Stomach (tissue), 9 donors: ENCODE data around the gene PTGES. TPM values are rescaled to one million over a fixed set of nuclear protein-coding genes. Genes with fewer than 3 reads are reported as not detected.

Source experiments
- DNase-seq, 2 donors: peaks; one replicate each; pipeline versions ENCODE4 v3.0.0 to v3.0.0-alpha.2; 2013 to 2019
- H3K27ac ChIP-seq, 5 donors: fragments of 200-600 bp in 4 of 5; sonication (generic) in 4 of 5; one replicate each; pipeline ENCODE4 v1.5.1; 2013 to 2019; ENCODE audit warnings: mild to moderate bottlenecking in 1 of 5, moderate library complexity in 1 of 5
- H3K27me3 ChIP-seq, 3 donors: fragments of 200-600 bp; sonication (generic); one replicate each; pipeline ENCODE4 v1.5.1; 2017 to 2019; ENCODE audit warnings: mixed run types in 1 of 3
- H3K36me3 ChIP-seq, 4 donors: fragments of 200-600 bp; sonication (generic); 1 replicate in 3 of 4; 2 replicates in 1 of 4; pipeline ENCODE4 v1.5.1; 2016 to 2019
- H3K4me1 ChIP-seq, 4 donors: fragments of 200-600 bp; sonication (generic); one replicate each; pipeline ENCODE4 v1.5.1; 2016 to 2019
- H3K4me3 ChIP-seq, 4 donors: fragments of 200-600 bp; sonication (generic) in 3 of 4; one replicate each; pipeline ENCODE4 v1.5.1; 2016 to 2019; ENCODE audit warnings: mild to moderate bottlenecking in 1 of 4
- H3K9me3 ChIP-seq, 4 donors: fragments of 200-600 bp; sonication (generic); one replicate each; pipeline ENCODE4 v1.5.1; 2016 to 2019
- CTCF ChIP-seq, 7 experiments: fragments of 450-650 bp in 4 of 7; fragments of 200-600 bp in 3 of 7; sonication (generic) in 3 of 7; IDR thresholded peaks; one replicate each; pipeline ENCODE4 v1.5.1; 2016 to 2019; ENCODE audit warnings: antibody characterized with exemption in 7 of 7, control low read depth in 2 of 7, mild to moderate bottlenecking in 1 of 7
- EP300 ChIP-seq: sonication (generic); formaldehyde crosslinking; IDR thresholded peaks from one replicate; pipeline ENCODE4 v1.6.1; 2017; ENCODE audit warnings: antibody characterized with exemption
- POLR2A ChIP-seq, 4 donors: fragments of 450-650 bp; IDR thresholded peaks; one replicate each; pipeline ENCODE4 v1.6.1; 2016; ENCODE audit warnings: antibody characterized with exemption in 4 of 4, control low read depth in 2 of 4, mild to moderate bottlenecking in 1 of 4, moderate library complexity in 1 of 4
- POLR2AphosphoS5 ChIP-seq, 3 donors: sonication (generic); formaldehyde crosslinking; IDR thresholded peaks; one replicate each; pipeline ENCODE4 v1.6.1; 2016; ENCODE audit warnings: antibody characterized with exemption in 3 of 3
- WGBS, 5 donors: extraction: QIAGEN DNeasy Blood & Tissue Kit in 3 of 5; methylation state at CpG; one replicate each; pipeline versions ENCODE4 v1.1.5 to v1.1.7; 2013 to 2018; 5-methylcytosine and 5-hydroxymethylcytosine counted together
- intact Hi-C: fragments of 100-400 bp; cut with DNase I; formaldehyde crosslinking; loops from one replicate; pipeline ENCODE4 v1.15.1; 2023; ENCODE audit warnings: low total_unique reads
- polyA plus RNA-seq, 3 donors: library from polyadenylated mRNA; stranded (reverse); fragments of 200-250 nt; gene quantifications; one replicate each; pipeline ENCODE4 v1.2.3, GENCODE V29; 2013
- total RNA-seq, 5 donors: library from RNA; depleted of rRNA; stranded (reverse); fragments of >200 nt; gene quantifications; one replicate each; pipeline versions ENCODE4 v1.1.0 to v1.2.3, GENCODE V29; 2014 to 2016
- donor health status: healthy with polysubstance abuse.
- donor health status: Bipolar disorder and iron deficiency.
- donor health status: healthy.

Gene PTGES
- total and polyA plus RNA-seq, 8 donors = 0.58 to 15.3 (median 3.6) TPM; not detected in 1

GRCh38 chr9:129719135-129719534 lies 33.7 kb downstream of the PTGES start:
- intact Hi-C loops = no loop called here
- Histone ChIP-seq H3K9me3 (no peaks in the 10 kb centered on the region), H3K27me3 (peaks cover 0 to 28% (median 0%) of the 10 kb centered on the region in 3 donors), H3K4me1 (peaks cover 0 to 6% (median 0%) of the 10 kb centered on the region in 4 donors), H3K36me3 (no peaks in the 10 kb centered on the region), H3K4me3 (no peak overlapping the region), H3K27ac (no peak overlapping the region)
- no peak for TF ChIP-seq POLR2AphosphoS5 (IDR thresholded peaks at IDR 0.05)
- no peak for TF ChIP-seq EP300
- no peak for TF ChIP-seq POLR2A (IDR thresholded peaks at IDR 0.05)
- no peak for TF ChIP-seq CTCF (IDR thresholded peaks at IDR 0.05)
- DNase-seq = no peak
- 58 to 81% (median 67%) methylated on average over 28 to 38 of the region's 38 CpGs for WGBS, 5 donors

GRCh38 chr9:129718647-129719046 lies 34.2 kb downstream of the PTGES start:
- DNase-seq = no peak
- no peak for TF ChIP-seq CTCF (IDR thresholded peaks at IDR 0.05)
- TF ChIP-seq POLR2A (IDR thresholded peaks at IDR 0.05) = no peak
- TF ChIP-seq POLR2AphosphoS5 (IDR thresholded peaks at IDR 0.05) = no peak
- TF ChIP-seq EP300 = no peak
- peaks cover 0 to 26% (median 0%) of the 10 kb centered on the region in 3 donors for H3K27me3 ChIP-seq
- no peaks in the 10 kb centered on the region for H3K9me3 ChIP-seq
- intact Hi-C loops = no loop called here
- no peaks in the 10 kb centered on the region for H3K36me3 ChIP-seq
- H3K4me3 ChIP-seq = no peak overlapping the region
- H3K4me1 ChIP-seq = peaks cover 0 to 6% (median 0%) of the 10 kb centered on the region in 4 donors
- H3K27ac ChIP-seq = no peak overlapping the region
- WGBS, 5 donors = 46 to 62% (median 55%) methylated on average over 5 of the region's 5 CpGs

- Histone ChIP-seq H3K27ac (no peak overlapping the region), H3K27me3 (peaks cover 0 to 31% (median 0%) of the 10 kb centered on the region in 3 donors), H3K9me3 (no peaks in the 10 kb centered on the region), H3K4me1 (peaks cover 0 to 8% (median under 1%) of the 10 kb centered on the region in 4 donors), H3K4me3 (no peak overlapping the region), H3K36me3 (no peaks in the 10 kb centered on the region)
- intact Hi-C loops = no loop called here
- no peak for TF ChIP-seq EP300
- TF ChIP-seq POLR2AphosphoS5 (IDR thresholded peaks at IDR 0.05) = no peak
- TF ChIP-seq CTCF (IDR thresholded peaks at IDR 0.05) = no peak
- TF ChIP-seq POLR2A (IDR thresholded peaks at IDR 0.05) = no peak
- WGBS, 5 donors = 72 to 85% (median 78%) methylated on average over 4 to 5 of the region's 5 CpGs
- DNase-seq = no peak
Measured at GRCh38 chr9:129717991-129718390, 34.9 kb downstream of the PTGES start.

- WGBS, 5 donors = 34 to 65% (median 56%) methylated on average over 5 of the region's 5 CpGs
- Histone ChIP-seq H3K27me3 (peaks cover 0 to 27% (median 0%) of the 10 kb centered on the region in 3 donors), H3K36me3 (no peaks in the 10 kb centered on the region), H3K9me3 (no peaks in the 10 kb centered on the region), H3K27ac (peak overlapping the region in 1 of 5 donors; percentile 24), H3K4me1 (peaks cover 8 to 23% (median 13%) of the 10 kb centered on the region in 4 donors), H3K4me3 (no peak overlapping the region)
- TF ChIP-seq POLR2A (IDR thresholded peaks at IDR 0.05) = no peak
- peak in 1 of 3 donors; percentile 50 for TF ChIP-seq POLR2AphosphoS5 (IDR thresholded peaks at IDR 0.05)
- intact Hi-C loops = no loop called here
- peak in 1 of 2 donors; percentile 28 for DNase-seq
Measured at GRCh38 chr9:129716091-129716490, 36.8 kb downstream of the PTGES start.

GRCh38 chr9:129714511-129715061 lies 38.3 kb downstream of the PTGES start:
- peaks cover 8 to 23% (median 13%) of the 10 kb centered on the region in 4 donors for H3K4me1 ChIP-seq
- DNase-seq = peak in 1 of 2 donors; percentile 20
- TF ChIP-seq EP300 (no peak), POLR2A (IDR thresholded peaks at IDR 0.05) (no peak), POLR2AphosphoS5 (IDR thresholded peaks at IDR 0.05) (no peak), CTCF (IDR thresholded peaks at IDR 0.05) (no peak)
- 62 to 82% (median 80%) methylated on average over 15 of the region's 15 CpGs for WGBS, 5 donors
- H3K36me3 ChIP-seq = no peaks in the 10 kb centered on the region
- H3K9me3 ChIP-seq = no peaks in the 10 kb centered on the region
- H3K4me3 ChIP-seq = no peak overlapping the region
- H3K27me3 ChIP-seq = peaks cover 0 to 16% (median 0%) of the 10 kb centered on the region in 3 donors
- intact Hi-C loops = no loop called here
- H3K27ac ChIP-seq = no peak overlapping the region
